Lower leg skin (tissue), 4 donors: Measurements from ENCODE around the gene GNG12. TPM values are rescaled to one million over a fixed set of nuclear protein-coding genes. Genes with fewer than 3 reads are reported as not detected.
A peak's percentile ranks its signal among the peaks of the same experiment; 100 is the strongest.

Source experiments
- DNase-seq, 2 donors: peaks; one replicate each; pipeline ENCODE4 v3.0.0-alpha.2; 2019; ENCODE audit warnings: low spot score in 2 of 2
- H3K4me3 ChIP-seq: fragments of 200-600 bp; sonication (generic); 2 replicates; pipeline ENCODE4 v1.5.1; 2017; ENCODE audit warnings: mild to moderate bottlenecking, low read depth; ENCODE audit not compliant: poor library complexity, severe bottlenecking
- POLR2A ChIP-seq, 2 donors: fragments of 450-650 bp; IDR thresholded peaks; one replicate each; pipeline ENCODE4 v1.6.1; 2016 to 2017; ENCODE audit warnings: antibody characterized with exemption in 2 of 2, mild to moderate bottlenecking in 1 of 2, moderate library complexity in 1 of 2
- WGBS, 2 donors: methylation state at CpG; one replicate each; pipeline ENCODE4 v1.1.5; 2018; 5-methylcytosine and 5-hydroxymethylcytosine counted together
- intact Hi-C: fragments of 100-400 bp; cut with DNase I; formaldehyde crosslinking; loops from one replicate; pipeline ENCODE4 v1.15.0; 2023; ENCODE audit warnings: low total_unique reads
- total RNA-seq, 4 donors: library from RNA; depleted of rRNA; stranded (reverse); fragments of >200 nt; gene quantifications; one replicate each; pipeline ENCODE4 v1.1.0, GENCODE V29; 2016
- TF ChIP-seq, protein P1 (sequence below), 3 donors: fragments of 450-650 bp; IDR thresholded peaks; one replicate each; pipeline ENCODE4 v1.5.1; 2016; ENCODE audit warnings: antibody characterized with exemption in 3 of 3, mild to moderate bottlenecking in 3 of 3, moderate library complexity in 2 of 3

Gene GNG12
- total RNA-seq, 4 donors from 2014 or later = 89.7 to 113 (median 99.2) TPM

DNA sequence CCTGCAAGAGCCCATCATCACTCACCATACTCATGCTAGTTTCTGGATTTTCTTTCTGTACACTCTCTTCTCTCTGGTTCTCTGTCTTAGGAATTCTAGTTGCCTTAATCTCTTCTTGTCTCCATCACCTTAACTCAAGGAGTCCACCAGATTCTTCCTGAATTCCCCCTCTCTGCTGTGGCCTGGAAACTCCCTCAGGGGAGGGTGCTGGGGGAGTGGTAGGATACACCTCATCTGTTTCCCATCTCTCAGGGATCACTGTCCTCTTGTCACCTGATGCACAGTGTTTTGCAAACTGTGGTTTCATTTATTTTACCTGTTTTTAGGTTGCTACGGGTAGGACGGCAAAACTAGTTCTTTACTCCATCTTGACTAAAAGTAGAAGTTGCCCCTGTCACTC is 6.6 kb upstream of the GNG12 start:
- no peak overlapping the region for H3K4me3 ChIP-seq
- intact Hi-C loops = loop anchor here (10.0 kb wide), 1 partner anchor 315 kb away; no protein-coding TSS in a partner anchor
- no peak for DNase-seq
- no peak for TF ChIP-seq POLR2A (IDR thresholded peaks at IDR 0.05)
- WGBS, 2 donors = 91 to 100% methylated on average over 2 of the region's 2 CpGs

DNA sequence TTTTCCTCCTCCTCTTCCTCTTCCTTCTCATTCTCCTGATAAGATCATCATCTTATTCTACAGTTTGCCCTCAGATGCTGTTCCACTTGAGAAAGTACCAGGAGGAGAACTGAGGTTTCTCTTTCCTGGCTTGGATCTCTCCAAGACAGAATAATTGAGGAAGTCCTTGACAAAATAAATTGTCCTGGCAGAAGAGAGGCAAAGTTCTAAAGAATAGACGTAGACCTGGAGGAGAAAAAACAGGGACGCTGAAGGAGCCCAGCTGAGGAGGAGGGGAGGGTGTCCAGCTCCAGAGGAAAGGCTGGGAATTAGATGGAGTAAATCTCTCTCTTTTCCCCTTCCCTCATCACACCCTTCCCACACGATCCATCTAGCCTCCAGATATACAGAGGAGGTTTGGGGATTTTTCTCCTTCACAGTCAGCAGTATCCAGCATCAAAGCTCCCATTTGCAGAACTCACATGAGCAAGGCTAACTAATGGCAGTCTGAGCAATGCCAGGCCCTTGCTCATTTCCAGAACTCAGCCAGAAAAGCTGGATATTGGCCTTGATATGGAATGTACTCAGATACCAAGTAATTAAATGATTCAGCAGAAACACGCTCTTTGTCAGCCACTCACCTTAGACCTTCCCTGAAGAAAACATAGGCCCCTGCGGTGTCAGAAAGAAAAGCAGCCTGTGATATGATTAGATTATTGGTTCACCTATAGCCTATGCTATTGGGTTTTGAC is 5.1 kb upstream of the GNG12 start:
- no peak for DNase-seq
- no peak for TF ChIP-seq POLR2A (IDR thresholded peaks at IDR 0.05)
- TF ChIP-seq, protein P1, sequence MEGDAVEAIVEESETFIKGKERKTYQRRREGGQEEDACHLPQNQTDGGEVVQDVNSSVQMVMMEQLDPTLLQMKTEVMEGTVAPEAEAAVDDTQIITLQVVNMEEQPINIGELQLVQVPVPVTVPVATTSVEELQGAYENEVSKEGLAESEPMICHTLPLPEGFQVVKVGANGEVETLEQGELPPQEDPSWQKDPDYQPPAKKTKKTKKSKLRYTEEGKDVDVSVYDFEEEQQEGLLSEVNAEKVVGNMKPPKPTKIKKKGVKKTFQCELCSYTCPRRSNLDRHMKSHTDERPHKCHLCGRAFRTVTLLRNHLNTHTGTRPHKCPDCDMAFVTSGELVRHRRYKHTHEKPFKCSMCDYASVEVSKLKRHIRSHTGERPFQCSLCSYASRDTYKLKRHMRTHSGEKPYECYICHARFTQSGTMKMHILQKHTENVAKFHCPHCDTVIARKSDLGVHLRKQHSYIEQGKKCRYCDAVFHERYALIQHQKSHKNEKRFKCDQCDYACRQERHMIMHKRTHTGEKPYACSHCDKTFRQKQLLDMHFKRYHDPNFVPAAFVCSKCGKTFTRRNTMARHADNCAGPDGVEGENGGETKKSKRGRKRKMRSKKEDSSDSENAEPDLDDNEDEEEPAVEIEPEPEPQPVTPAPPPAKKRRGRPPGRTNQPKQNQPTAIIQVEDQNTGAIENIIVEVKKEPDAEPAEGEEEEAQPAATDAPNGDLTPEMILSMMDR (IDR thresholded peaks at IDR 0.05) = no peak
- intact Hi-C loops = no loop called here

DNA sequence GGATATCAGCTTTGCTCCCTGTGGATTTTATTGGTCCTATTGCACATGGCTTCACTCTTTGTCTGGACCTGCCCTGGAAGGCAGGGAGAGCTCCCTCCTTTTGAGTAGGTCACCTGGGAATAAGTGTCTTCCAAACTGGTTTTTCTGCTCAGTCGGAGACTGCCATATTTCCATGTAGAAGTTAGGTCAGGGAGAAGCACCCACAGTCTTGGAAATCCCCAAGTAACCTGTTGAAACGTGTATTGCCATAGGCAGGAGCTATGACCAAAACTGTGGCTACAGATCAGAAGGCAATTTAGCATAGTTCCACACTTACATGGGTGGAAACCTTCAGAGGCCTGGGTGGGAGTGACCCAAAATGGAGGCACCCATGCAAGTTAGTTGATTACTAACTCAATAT is 3.5 kb upstream of the GNG12 start:
- TF ChIP-seq, protein P1 (IDR thresholded peaks at IDR 0.05) = no peak
- no peak for TF ChIP-seq POLR2A (IDR thresholded peaks at IDR 0.05)
- peak in 1 of 2 donors; percentile 51 for DNase-seq
- intact Hi-C loops = no loop called here

More for the DNA sequence above, 5.1 kb upstream of the GNG12 start:
- 51 to 52% methylated on average over 5 of the region's 5 CpGs for WGBS, 2 donors
- H3K4me3 ChIP-seq = no peak overlapping the region

DNA sequence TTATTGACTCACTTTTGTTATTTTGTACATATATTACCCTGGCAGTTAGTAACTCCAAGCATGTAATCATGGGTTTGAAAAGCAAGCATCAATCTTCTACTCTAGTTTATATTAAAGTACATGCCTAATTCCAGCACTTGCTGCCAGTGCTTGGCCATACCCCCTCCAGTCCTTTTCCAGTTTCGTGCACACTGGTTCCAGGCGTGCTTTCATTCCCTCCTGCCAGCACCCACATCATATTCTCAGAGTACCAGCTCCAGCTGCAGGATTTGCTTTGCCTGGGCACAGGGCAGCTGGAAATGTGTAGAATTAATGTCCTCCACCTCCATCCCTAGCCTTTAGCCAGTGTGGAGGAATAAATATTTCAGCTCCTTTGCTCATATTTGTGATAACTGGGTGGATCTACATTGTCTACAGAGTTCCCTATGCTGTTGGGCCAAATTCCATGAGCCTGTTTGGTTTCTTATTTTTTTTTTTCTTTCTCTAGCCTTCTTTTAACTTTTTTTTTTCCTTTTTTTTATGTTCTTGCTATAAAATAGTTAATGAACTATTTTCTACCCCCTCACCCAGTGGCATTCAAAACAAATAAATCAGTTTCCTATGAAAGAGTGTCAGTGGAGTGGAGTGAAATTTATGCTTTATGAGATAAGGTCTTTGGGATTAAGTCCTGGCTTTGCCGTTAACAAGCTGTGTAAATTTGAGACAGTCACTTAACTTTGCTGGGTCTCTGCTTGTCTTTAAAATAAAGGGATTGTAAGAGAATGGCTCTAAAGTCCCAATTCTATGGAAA is 2.6 kb upstream of the GNG12 start:
- intact Hi-C loops = no loop called here
- TF ChIP-seq, protein P1 (IDR thresholded peaks at IDR 0.05) = no peak
- no peak for TF ChIP-seq POLR2A (IDR thresholded peaks at IDR 0.05)
- WGBS, 2 donors = 25 to 52% methylated on average over 3 of the region's 3 CpGs
- H3K4me3 ChIP-seq = no peak overlapping the region
- no peak for DNase-seq

More for the DNA sequence above, 3.5 kb upstream of the GNG12 start:
- no peak overlapping the region for H3K4me3 ChIP-seq
- WGBS, 2 donors = 54 to 67% methylated on average over 2 of the region's 2 CpGs

DNA sequence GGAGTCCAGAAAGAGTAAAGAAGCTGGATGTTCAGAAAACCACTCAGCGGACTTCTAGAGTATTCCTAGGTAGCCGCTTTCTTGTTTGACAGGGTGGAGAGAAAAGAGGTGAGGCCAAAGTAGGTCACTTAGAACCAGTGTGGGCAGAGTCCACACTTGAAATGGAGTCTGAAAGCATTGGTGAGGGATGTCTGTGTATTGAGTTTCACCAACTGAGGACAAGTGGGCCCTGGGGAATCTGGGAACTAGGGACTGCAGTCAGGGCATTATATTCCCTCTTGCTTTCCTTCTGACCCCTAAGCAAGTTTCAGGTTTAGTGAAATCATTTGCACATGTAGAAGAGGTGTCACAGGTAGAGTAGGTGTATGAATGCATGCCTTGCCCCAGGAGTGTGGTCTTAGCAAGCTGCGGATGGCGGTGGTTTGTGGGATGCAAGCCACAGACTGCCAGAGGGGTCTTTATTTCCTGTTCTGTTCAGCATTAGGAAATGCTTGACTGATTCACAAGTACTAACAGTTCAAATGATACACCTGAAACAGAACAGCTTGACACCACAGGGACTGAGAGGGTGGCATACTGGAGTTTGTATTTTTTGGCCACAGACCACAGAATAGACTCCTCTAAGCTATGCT is 1.1 kb upstream of the GNG12 start:
- no peak overlapping the region for H3K4me3 ChIP-seq
- intact Hi-C loops = no loop called here

More for the DNA sequence above, 1.1 kb upstream of the GNG12 start:
- TF ChIP-seq, protein P1 (IDR thresholded peaks at IDR 0.05) = no peak
- no peak for TF ChIP-seq POLR2A (IDR thresholded peaks at IDR 0.05)
- WGBS, 2 donors = 76 to 81% methylated on average over 4 of the region's 4 CpGs
- no peak for DNase-seq
